Renal cortical epithelial cell (primary cell): Measurements from ENCODE around the gene EVA1C. TPM values are rescaled to one million over a fixed set of nuclear protein-coding genes. Genes with fewer than 3 reads are reported as not detected.
A peak's percentile ranks its signal among the peaks of the same experiment; 100 is the strongest.

ENCODE experiments used
- DNase-seq: peaks from one replicate; pipeline ENCODE4 v3.0.0-alpha.2; 2011; ENCODE audit warnings: low read depth
- total RNA-seq: library from RNA; depleted of rRNA; stranded (reverse); fragments of >200 nt; gene quantifications from 2 replicates; pipeline ENCODE4 v1.2.3, GENCODE V29; 2014

The EVA1C gene
- total RNA-seq, 1 donor from 2014 or later: 0.70 TPM

DNA sequence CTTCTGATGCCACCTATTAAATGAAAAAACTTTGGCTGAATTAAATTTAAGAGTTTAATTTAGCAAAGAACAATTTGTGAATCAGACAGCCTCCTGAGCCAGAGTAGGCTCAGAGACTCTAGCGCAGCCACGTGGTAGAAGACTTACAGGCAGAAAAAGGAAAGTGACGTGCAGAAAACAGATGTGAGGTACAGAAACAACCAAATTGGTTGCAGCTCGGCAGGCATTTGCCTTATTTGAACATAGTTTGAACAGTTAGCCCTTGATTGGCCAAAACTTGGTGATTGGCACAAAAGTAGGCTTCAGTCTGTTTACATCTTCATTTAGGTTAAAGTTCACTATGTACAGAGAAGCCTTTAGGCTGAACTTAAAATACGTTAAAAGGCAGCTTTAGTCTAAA lies 149.9 kb downstream of the EVA1C start:
- peak; percentile 22 for DNase-seq

DNA sequence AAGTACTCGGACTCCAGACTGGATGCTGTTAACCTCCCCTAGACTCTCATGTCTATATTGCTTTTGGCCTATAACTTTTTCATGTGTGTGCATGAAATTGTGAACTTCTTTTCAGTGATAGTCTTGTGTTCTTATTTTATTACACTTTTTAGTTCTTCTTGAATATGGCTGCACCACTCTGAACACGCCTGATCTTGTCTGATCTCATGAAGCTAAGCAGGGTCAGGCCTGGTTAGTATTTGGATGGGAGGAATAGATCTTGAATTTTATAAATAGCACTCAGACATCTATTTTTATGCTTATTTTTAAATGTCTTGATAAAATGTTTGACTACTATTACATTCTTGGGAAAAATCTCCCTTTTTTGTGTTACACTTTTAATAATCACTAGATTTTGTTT lies 150.4 kb downstream of the EVA1C start:
- DNase-seq: no peak

Other genes starting within 250 kb of the EVA1C start
- gene MIS18A, start 133.7 kb upstream of the EVA1C start, total RNA-seq: 7.2 and 17.2 TPM in 2 replicates
- gene MRAP, start 113.9 kb upstream of the EVA1C start, total RNA-seq: not detected in 2 replicates
- 10.6 and 23.1 TPM in 2 replicates for gene URB1, start 19.7 kb upstream of the EVA1C start, total RNA-seq
- gene TCP10L, start 172.8 kb downstream of the EVA1C start, total RNA-seq: 0.55 TPM in 1 of 2 replicates, not detected in the other
- gene CFAP298, start 199.7 kb downstream of the EVA1C start, total RNA-seq: 32.0 and 36.1 TPM in 2 replicates